NT2/D1 (cell line): Measurements from ENCODE around the gene PSPN.

Experiments
- DNase-seq: peaks from one replicate; pipeline ENCODE4 v3.0.0-alpha.2; 2011; ENCODE audit warnings: low read depth, low spot score
- H3K27me3 ChIP-seq: 2 replicates; pipeline ENCODE4 v1.6.0; 2011; ENCODE audit warnings: mild to moderate bottlenecking; ENCODE audit not compliant: insufficient read length, insufficient read depth
- H3K36me3 ChIP-seq: 2 replicates; pipeline ENCODE4 v1.6.1; 2011; ENCODE audit warnings: mild to moderate bottlenecking, low read length, mixed read lengths; ENCODE audit not compliant: insufficient read depth, insufficient read length
- H3K4me1 ChIP-seq: 2 replicates; pipeline ENCODE4 v1.5.1; 2011; ENCODE audit not compliant: insufficient read depth, insufficient read length
- H3K4me3 ChIP-seq: 2 replicates; pipeline ENCODE4 v1.5.1; 2011; ENCODE audit warnings: low read depth; ENCODE audit not compliant: insufficient read length
- H3K9ac ChIP-seq: 2 replicates; pipeline ENCODE4 v1.6.0; 2011; ENCODE audit warnings: low read depth; ENCODE audit not compliant: insufficient read length
- H3K9me3 ChIP-seq: 2 replicates; pipeline ENCODE4 v1.5.1; 2011; ENCODE audit warnings: mild to moderate bottlenecking, low read length; ENCODE audit not compliant: insufficient read depth
- SUZ12 ChIP-seq: IDR thresholded peaks from 2 replicates; pipeline ENCODE4 v1.6.1; 2011; ENCODE audit not compliant: insufficient read length, insufficient read depth; ENCODE audit errors: extremely low read depth
- YY1 ChIP-seq: IDR thresholded peaks from 2 replicates; pipeline ENCODE4 v1.6.1; 2011; ENCODE audit not compliant: insufficient read length, insufficient read depth
- ZNF274 ChIP-seq: IDR thresholded peaks from 2 replicates; pipeline ENCODE4 v1.6.1; 2011; ENCODE audit warnings: mild to moderate bottlenecking, low read depth, low read length

Gene PSPN

GRCh38 chr19:6417713-6418561 is 42.2 kb upstream of the PSPN start:
- H3K36me3 ChIP-seq: peaks cover 96% of the 10 kb centered on the region

GRCh38 chr19:6416658-6417405 is 41.1 kb upstream of the PSPN start:
- DNase-seq: no peak
- Histone ChIP-seq H3K4me3 (no peak overlapping the region), H3K27me3 (no peaks in the 10 kb centered on the region), H3K9ac (no peak overlapping the region), H3K4me1 (peaks cover 28% of the 10 kb centered on the region), H3K36me3 (peaks cover 95% of the 10 kb centered on the region), H3K9me3 (no peaks in the 10 kb centered on the region)
- TF ChIP-seq ZNF274 (no peak), SUZ12 (no peak), YY1 (no peak)

More at GRCh38 chr19:6417713-6418561, 42.2 kb upstream of the PSPN start:
- Histone ChIP-seq H3K9ac (no peak overlapping the region), H3K9me3 (no peaks in the 10 kb centered on the region), H3K27me3 (no peaks in the 10 kb centered on the region), H3K4me1 (peaks cover 30% of the 10 kb centered on the region), H3K4me3 (no peak overlapping the region)
- DNase-seq: no peak
- TF ChIP-seq YY1 (no peak), ZNF274 (no peak), SUZ12 (no peak)

- Histone ChIP-seq H3K36me3 (peaks cover 87% of the 10 kb centered on the region), H3K9ac (no peak overlapping the region), H3K9me3 (no peaks in the 10 kb centered on the region), H3K4me1 (peaks cover 29% of the 10 kb centered on the region), H3K27me3 (no peaks in the 10 kb centered on the region), H3K4me3 (no peak overlapping the region)
- no peak for DNase-seq
- no peak for TF ChIP-seq SUZ12
- no peak for TF ChIP-seq ZNF274
- no peak for TF ChIP-seq YY1
These were observed 40.0 kb upstream of the PSPN start for GRCh38 chr19:6415591-6416190.

- Histone ChIP-seq H3K9me3 (no peaks in the 10 kb centered on the region), H3K9ac (no peak overlapping the region), H3K4me1 (peaks cover 24% of the 10 kb centered on the region), H3K27me3 (no peaks in the 10 kb centered on the region), H3K36me3 (peaks cover 80% of the 10 kb centered on the region), H3K4me3 (no peak overlapping the region)
- TF ChIP-seq YY1: no peak
- TF ChIP-seq ZNF274: no peak
- TF ChIP-seq SUZ12: no peak
- DNase-seq: no peak
These were observed 39.3 kb upstream of the PSPN start for GRCh38 chr19:6414793-6415590.

GRCh38 chr19:6413721-6414643 is 38.2 kb upstream of the PSPN start:
- no peak overlapping the region for H3K9ac ChIP-seq
- peaks cover 17% of the 10 kb centered on the region for H3K4me1 ChIP-seq
- no peak overlapping the region for H3K4me3 ChIP-seq
- TF ChIP-seq ZNF274 (no peak), YY1 (no peak), SUZ12 (no peak)
- no peaks in the 10 kb centered on the region for H3K9me3 ChIP-seq
- peaks cover 70% of the 10 kb centered on the region for H3K36me3 ChIP-seq
- no peak for DNase-seq
- no peaks in the 10 kb centered on the region for H3K27me3 ChIP-seq

- H3K4me3 ChIP-seq: no peak overlapping the region
- no peaks in the 10 kb centered on the region for H3K27me3 ChIP-seq
- H3K9me3 ChIP-seq: no peaks in the 10 kb centered on the region
- H3K36me3 ChIP-seq: peaks cover 63% of the 10 kb centered on the region
- no peak overlapping the region for H3K9ac ChIP-seq
- no peak for DNase-seq
- no peak for TF ChIP-seq SUZ12
- no peak for TF ChIP-seq YY1
- TF ChIP-seq ZNF274: no peak
- peaks cover 17% of the 10 kb centered on the region for H3K4me1 ChIP-seq
These were observed 37.6 kb upstream of the PSPN start for GRCh38 chr19:6413291-6413690.
